A549 (cell line): ENCODE results near the gene POU6F1. TPM values are rescaled to one million over a fixed set of nuclear protein-coding genes. Genes with fewer than 3 reads are reported as not detected.

ENCODE experiments used
- ATAC-seq, 2 experiments: fragments of 200-7000 bp in 1 of 2; fragments of >200 bp in 1 of 2; cut with Nextera tagmentation in 1 of 2; cut with Tn5 transposase in 1 of 2; 3 replicates each; pipeline versions ENCODE4 v1.8.0 to v1.9.1; 2018 to 2020; ENCODE audit warnings: mild to moderate bottlenecking in 1 of 2, moderate library complexity in 1 of 2
- CTCF ChIA-PET: fragments of 300-600 bp; sonication (Branson Sonifier 250); formaldehyde crosslinking; extraction: SDS; loops from one replicate; lab custom pipeline; 2021; ENCODE audit warnings: antibody characterized with exemption, inconsistent platforms; lab: Yijun Ruan, JAX
- POLR2A ChIA-PET: fragments of 350-600 bp; formaldehyde crosslinking; extraction: SDS; loops from one replicate; lab custom pipeline; 2021; ENCODE audit warnings: antibody characterized with exemption, inconsistent platforms; lab: Yijun Ruan, JAX
- DNase-seq, 2 experiments: peaks; one replicate each; pipeline versions ENCODE4 v3.0.0 to v3.0.0-alpha.2; 2011 to 2016; ENCODE audit warnings: low read depth in 1 of 2, low spot score in 1 of 2
- FAIRE-seq: peaks from 2 replicates; lab custom pipeline; 2011; peaks lifted over from hg19 to GRCh38; lab: Jason Lieb, UNC
- H3K27ac ChIP-seq, 2 experiments: fragments of >200 bp; sonication (Bioruptor Twin); formaldehyde crosslinking; 3 replicates each; pipeline ENCODE4 v1.5.1; 2016 to 2017
- H3K4me1 ChIP-seq: fragments of >200 bp; sonication (Bioruptor Twin); formaldehyde crosslinking; 3 replicates; pipeline ENCODE4 v1.6.1; 2016
- H3K4me2 ChIP-seq: fragments of >200 bp; sonication (Bioruptor Twin); formaldehyde crosslinking; 3 replicates; pipeline ENCODE4 v1.6.1; 2016
- H3K4me3 ChIP-seq: fragments of >200 bp; sonication (Bioruptor Twin); formaldehyde crosslinking; 3 replicates; pipeline ENCODE4 v1.5.1; 2016
- H3K9me3 ChIP-seq: fragments of >200 bp; sonication (Bioruptor Twin); formaldehyde crosslinking; 3 replicates; pipeline ENCODE4 v1.6.1; 2016
- ATOH8 ChIP-seq: fragments of 250-450 bp; sonication (Bioruptor Pico); IDR thresholded peaks from 2 replicates; pipeline ENCODE4 v1.5.0; 2020; ENCODE audit warnings: low read depth, mild to moderate bottlenecking, moderate library complexity
- CBX2 ChIP-seq: fragments of 200-600 bp; sonication (generic); IDR thresholded peaks from 2 replicates; pipeline ENCODE4 v1.6.1; 2016; ENCODE audit warnings: low read depth, mild to moderate bottlenecking, borderline replicate concordance
- CHD2 ChIP-seq: fragments of 150-350 bp; IDR thresholded peaks from 2 replicates; pipeline ENCODE4 v1.6.1; 2014; ENCODE audit warnings: low read length; ENCODE audit not compliant: partially characterized antibody
- CHD4 ChIP-seq: fragments of 200-600 bp; sonication (generic); IDR thresholded peaks from 2 replicates; pipeline ENCODE4 v1.6.1; 2016; ENCODE audit warnings: antibody characterized with exemption, mild to moderate bottlenecking, borderline replicate concordance
- EHF ChIP-seq: fragments of 250-450 bp; sonication (Bioruptor Pico); IDR thresholded peaks from 2 replicates; pipeline ENCODE4 v1.5.0; 2020; ENCODE audit warnings: mild to moderate bottlenecking
- ELK1 ChIP-seq: fragments of 150-350 bp; IDR thresholded peaks from 2 replicates; pipeline ENCODE4 v1.6.1; 2014; ENCODE audit warnings: low read depth, mild to moderate bottlenecking, low read length
- EP300 ChIP-seq, 2 experiments: fragments of >200 bp; sonication (Bioruptor Twin); formaldehyde crosslinking; IDR thresholded peaks; 2 replicates in 1 of 2; 3 replicates in 1 of 2; pipeline ENCODE4 v1.6.1; 2016 to 2017
- ESRRA ChIP-seq: fragments of 150-350 bp; IDR thresholded peaks from 2 replicates; pipeline ENCODE4 v1.6.1; 2014; ENCODE audit warnings: mild to moderate bottlenecking, low read length, borderline replicate concordance
- HEYL ChIP-seq: fragments of 250-450 bp; sonication (Bioruptor Pico); IDR thresholded peaks from 2 replicates; pipeline ENCODE4 v1.8.0; 2021; ENCODE audit warnings: mild to moderate bottlenecking, moderate library complexity
- HOXA7 ChIP-seq: fragments of 250-450 bp; sonication (Bioruptor Pico); IDR thresholded peaks from 2 replicates; pipeline ENCODE4 v1.5.0; 2020; ENCODE audit warnings: mild to moderate bottlenecking, moderate library complexity
- HOXB5 ChIP-seq: fragments of 250-450 bp; sonication (Bioruptor Pico); IDR thresholded peaks from 2 replicates; pipeline ENCODE4 v1.5.0; 2020; ENCODE audit warnings: mild to moderate bottlenecking, moderate library complexity
- JUNB ChIP-seq: fragments of >200 bp; sonication (Bioruptor Twin); formaldehyde crosslinking; IDR thresholded peaks from 2 replicates; pipeline ENCODE4 v1.6.1; 2016
- MAX ChIP-seq: IDR thresholded peaks from 2 replicates; pipeline ENCODE4 v1.6.1; 2012
- MAZ ChIP-seq: fragments of 150-350 bp; IDR thresholded peaks from 2 replicates; pipeline ENCODE4 v1.6.1; 2014; ENCODE audit warnings: antibody characterized with exemption, low read depth, low read length, borderline replicate concordance
- MYC ChIP-seq: IDR thresholded peaks from 2 replicates; pipeline ENCODE4 v1.6.1; 2012; ENCODE audit warnings: mild to moderate bottlenecking, inconsistent platforms, low read length, improper control_type of control experiment, borderline replicate concordance
- NR3C1 ChIP-seq: fragments of >200 bp; sonication (Bioruptor Twin); formaldehyde crosslinking; IDR thresholded peaks from 3 replicates; pipeline ENCODE4 v1.6.1; 2017
- PBX3 ChIP-seq: IDR thresholded peaks from 2 replicates; pipeline ENCODE4 v1.6.1; 2012
- POLR2A ChIP-seq: IDR thresholded peaks from 2 replicates; pipeline ENCODE4 v1.6.1; 2012; ENCODE audit warnings: mild to moderate bottlenecking, low read length
- RAD21 ChIP-seq, 2 experiments: fragments of >200 bp in 1 of 2; sonication (Bioruptor Twin) in 1 of 2; formaldehyde crosslinking in 1 of 2; IDR thresholded peaks in 1 of 2; conservative IDR thresholded peaks in 1 of 2; 2 replicates in 1 of 2; 3 replicates in 1 of 2; pipeline ENCODE4 v1.6.1; 2012 to 2018; ENCODE audit warnings: inconsistent platforms in 1 of 2
- RCOR1 ChIP-seq: fragments of 150-350 bp; IDR thresholded peaks from 2 replicates; pipeline ENCODE4 v1.6.1; 2014; ENCODE audit warnings: antibody characterized with exemption, low read length, low read depth
- RNF2 ChIP-seq: fragments of 200-600 bp; sonication (generic); IDR thresholded peaks from 2 replicates; pipeline ENCODE4 v1.6.1; 2016; ENCODE audit warnings: low read depth, mild to moderate bottlenecking, antibody characterized with exemption, moderate library complexity, borderline replicate concordance
- SREBF2 ChIP-seq: fragments of 450-650 bp; IDR thresholded peaks from 2 replicates; pipeline ENCODE4 v1.6.1; 2014; ENCODE audit warnings: mild to moderate bottlenecking, moderate library complexity
- ZC3H11A ChIP-seq: fragments of 450-650 bp; IDR thresholded peaks from 2 replicates; pipeline ENCODE4 v1.6.1; 2014; ENCODE audit warnings: antibody characterized with exemption, mild to moderate bottlenecking
- ZNF302 ChIP-seq: fragments of 250-450 bp; sonication (Bioruptor Pico); IDR thresholded peaks from 2 replicates; pipeline ENCODE4 v1.9.0; 2021; ENCODE audit warnings: inconsistent platforms, mild to moderate bottlenecking, moderate library complexity
- WGBS: methylation state at CpG from one replicate; pipeline ENCODE4 v1.1.6; 2017; ENCODE audit errors: missing lambda C conversion rate; 5-methylcytosine and 5-hydroxymethylcytosine counted together
- polyA plus RNA-seq, 4 experiments: library from polyadenylated mRNA; depleted of rRNA in 3 of 4; stranded (reverse); fragments of >200 nt; fragmentation: RNase III in 1 of 4; extraction: RNeasy Plus Mini Kit Qiagen cat#74134 plus additional on column Dnase treatment in 1 of 4; gene quantifications; 2 replicates in 3 of 4; 3 replicates in 1 of 4; pipeline ENCODE4 v1.2.3, GENCODE V29; 2011 to 2017

Gene POU6F1
- polyA plus RNA-seq, 2 of the 4 experiments (the other 2 are of a cell fraction) = 0.58 to 1.3 TPM

GRCh38 chr12:51197736-51198567, 19.9 kb downstream of the POU6F1 start:
- Histone ChIP-seq H3K4me3 (no peak overlapping the region), H3K27ac (no peak overlapping the region), H3K4me1 (no peaks in the 10 kb centered on the region), H3K9me3 (no peaks in the 10 kb centered on the region), H3K4me2 (no peak overlapping the region)
- ATAC-seq = peak in 1 of 2 experiments; percentile 15; a peak in 1 of 6 replicates
- POLR2A ChIA-PET = interaction anchor here (0.6 kb wide), 1 partner anchor 20 kb away, joined by 3 read pairs; the partner anchor contains the start of gene POU6F1
- no peak for TF ChIP-seq RAD21 (conservative IDR thresholded peaks at IDR 0.05 in 1 of 2, IDR thresholded peaks at IDR 0.05 in 1 of 2)
- TF ChIP-seq NR3C1 = no peak
- no peak for TF ChIP-seq ESRRA
- no peak for TF ChIP-seq CHD4
- no peak for TF ChIP-seq ZNF302 (CRISPR knock-in tag)
- TF ChIP-seq HOXB5 (CRISPR knock-in tag) = no peak
- no peak for TF ChIP-seq SREBF2
- TF ChIP-seq HEYL (CRISPR knock-in tag) = no peak
- no peak for TF ChIP-seq ELK1
- TF ChIP-seq CHD2 = no peak
- TF ChIP-seq MYC = no peak
- TF ChIP-seq EHF = no peak
- no peak for TF ChIP-seq CBX2
- no peak for TF ChIP-seq EP300 (IDR thresholded peaks at IDR 0.05)
- no peak for TF ChIP-seq ATOH8 (CRISPR knock-in tag)
- TF ChIP-seq RCOR1 = no peak
- TF ChIP-seq ZC3H11A = no peak
- no peak for TF ChIP-seq POLR2A
- DNase-seq = no peak
- WGBS = 87% methylated on average over 33 of the region's 38 CpGs
- CTCF ChIA-PET = no interaction called here
- FAIRE-seq = no peak

- Histone ChIP-seq H3K4me2 (no peak overlapping the region), H3K27ac (no peak overlapping the region), H3K9me3 (no peaks in the 10 kb centered on the region), H3K4me3 (no peak overlapping the region), H3K4me1 (no peaks in the 10 kb centered on the region)
- ChIA-PET POLR2A (no interaction called here), CTCF (interaction anchor here (1.2 to 3.3 kb wide), 2 partner anchors 14 kb away, joined by 3 to 11 read pairs; no protein-coding TSS in a partner anchor)
- no peak for DNase-seq
- 84% methylated on average over 9 of the region's 9 CpGs for WGBS
- no peak for ATAC-seq
- no peak for FAIRE-seq
- no peak for TF ChIP-seq MAZ
- no peak for TF ChIP-seq JUNB
- no peak for TF ChIP-seq CHD4
- no peak for TF ChIP-seq EHF
- no peak for TF ChIP-seq ATOH8 (CRISPR knock-in tag)
- TF ChIP-seq CHD2 = no peak
- TF ChIP-seq MAX = no peak
- no peak for TF ChIP-seq HOXA7 (CRISPR knock-in tag)
- TF ChIP-seq RNF2 = no peak
- no peak for TF ChIP-seq PBX3
Observed at GRCh38 chr12:51196547-51196946, 21.3 kb downstream of the POU6F1 start.
